HG03066 (cell line): ENCODE measurements around the gene CHRNG.
A peak's percentile ranks its signal among the peaks of the same experiment; 100 is the strongest.
"Not testable (repeated sequence)": the region's sequence is repeated elsewhere in the genome, so short reads cannot be mapped to it uniquely, and the experiment has no call there.

Source experiments
- ATAC-seq: cut with Tn5 transposase; IDR thresholded peaks from one replicate; pipeline ENCODE4 v1.9.1; 2021; ENCODE audit warnings: low read depth; ENCODE audit not compliant: unreplicated experiment

The CHRNG gene

DNA sequence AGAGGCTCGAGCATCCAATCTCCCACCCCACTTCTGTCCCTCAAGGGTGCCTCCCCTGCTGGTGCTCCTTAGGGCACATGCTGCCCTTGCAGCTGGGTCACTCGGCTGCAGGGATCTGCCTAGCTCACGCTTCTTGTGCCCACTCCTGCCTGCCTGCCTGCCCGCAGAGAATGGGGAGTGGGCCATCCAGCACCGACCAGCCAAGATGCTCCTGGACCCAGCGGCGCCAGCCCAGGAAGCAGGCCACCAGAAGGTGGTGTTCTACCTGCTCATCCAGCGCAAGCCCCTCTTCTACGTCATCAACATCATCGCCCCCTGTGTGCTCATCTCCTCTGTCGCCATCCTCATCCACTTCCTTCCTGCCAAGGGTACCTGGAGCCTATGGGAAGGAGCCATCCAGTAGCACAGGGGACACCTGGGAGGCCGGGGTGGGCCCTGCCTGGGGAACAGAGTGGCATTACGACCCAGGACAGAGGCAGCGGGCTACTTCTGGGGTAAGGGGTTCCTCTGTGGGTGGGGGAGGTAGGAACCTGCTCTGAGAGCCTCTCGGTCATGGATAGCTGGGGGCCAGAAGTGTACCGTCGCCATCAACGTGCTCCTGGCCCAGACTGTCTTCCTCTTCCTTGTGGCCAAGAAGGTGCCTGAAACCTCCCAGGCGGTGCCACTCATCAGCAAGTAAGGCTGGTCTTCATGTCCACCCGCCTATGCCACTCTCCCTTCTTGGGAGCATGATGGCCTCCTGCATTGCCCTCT is 3.4 kb downstream of the CHRNG start:
- ATAC-seq, result no peak

DNA sequence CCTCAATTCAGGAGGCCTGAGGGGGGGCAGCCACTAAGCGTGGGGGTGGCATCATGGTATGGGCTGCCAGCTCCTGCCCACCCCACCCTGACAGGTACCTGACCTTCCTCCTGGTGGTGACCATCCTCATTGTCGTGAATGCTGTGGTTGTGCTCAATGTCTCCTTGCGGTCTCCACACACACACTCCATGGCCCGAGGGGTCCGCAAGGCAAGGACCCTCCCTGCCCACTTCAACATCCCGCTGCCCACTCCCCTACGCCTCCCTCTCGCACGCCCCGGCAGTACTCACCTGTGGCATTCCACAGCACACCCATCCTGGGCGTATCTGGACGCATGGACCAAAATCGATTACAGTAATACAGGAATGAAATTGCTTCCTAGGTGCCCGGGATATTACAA is 4.0 kb downstream of the CHRNG start:
- ATAC-seq, result no peak

DNA sequence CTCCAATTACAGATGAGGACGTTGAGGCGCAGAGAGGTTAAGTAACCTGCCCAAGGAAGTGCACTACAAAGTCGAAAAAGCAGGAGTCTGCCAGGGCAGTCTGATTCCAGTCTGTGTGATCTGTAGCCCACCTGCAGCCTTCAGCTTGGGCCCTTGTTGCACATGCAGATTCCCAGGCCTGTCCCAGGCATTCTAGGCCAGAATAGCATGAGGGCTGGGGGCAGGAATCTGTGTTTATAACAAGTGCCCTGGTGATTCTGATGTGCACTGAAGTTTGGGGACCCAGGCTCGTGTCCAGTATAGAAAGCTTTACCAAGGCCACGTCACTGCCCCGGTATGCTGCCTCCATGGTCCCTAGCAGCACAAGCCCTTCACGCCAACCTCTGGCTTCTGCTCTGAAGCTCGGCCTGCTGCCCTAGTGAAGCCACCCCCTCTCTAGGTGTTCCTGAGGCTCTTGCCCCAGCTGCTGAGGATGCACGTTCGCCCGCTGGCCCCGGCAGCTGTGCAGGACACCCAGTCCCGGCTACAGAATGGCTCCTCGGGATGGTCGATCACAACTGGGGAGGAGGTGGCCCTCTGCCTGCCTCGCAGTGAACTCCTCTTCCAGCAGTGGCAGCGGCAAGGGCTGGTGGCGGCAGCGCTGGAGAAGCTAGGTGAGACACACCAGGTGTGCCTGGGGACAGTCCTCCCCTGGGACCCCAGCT is 4.6 kb downstream of the CHRNG start:
- ATAC-seq, result no peak

DNA sequence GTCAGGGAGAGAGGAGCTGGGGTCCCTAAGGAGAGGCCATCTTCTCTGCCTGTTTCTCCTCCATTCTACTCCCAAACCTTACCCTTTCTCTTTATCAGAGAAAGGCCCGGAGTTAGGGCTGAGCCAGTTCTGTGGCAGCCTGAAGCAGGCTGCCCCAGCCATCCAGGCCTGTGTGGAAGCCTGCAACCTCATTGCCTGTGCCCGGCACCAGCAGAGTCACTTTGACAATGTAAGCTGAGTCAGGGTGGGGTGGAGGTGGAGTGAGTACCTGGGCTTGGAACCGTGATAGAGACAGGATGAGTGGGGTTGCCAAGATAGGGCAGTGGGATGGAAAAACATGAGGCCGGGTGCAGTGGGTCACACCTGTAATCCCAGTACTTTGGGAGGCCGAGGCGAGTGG is 5.2 kb downstream of the CHRNG start:
- ATAC-seq, result no peak

DNA sequence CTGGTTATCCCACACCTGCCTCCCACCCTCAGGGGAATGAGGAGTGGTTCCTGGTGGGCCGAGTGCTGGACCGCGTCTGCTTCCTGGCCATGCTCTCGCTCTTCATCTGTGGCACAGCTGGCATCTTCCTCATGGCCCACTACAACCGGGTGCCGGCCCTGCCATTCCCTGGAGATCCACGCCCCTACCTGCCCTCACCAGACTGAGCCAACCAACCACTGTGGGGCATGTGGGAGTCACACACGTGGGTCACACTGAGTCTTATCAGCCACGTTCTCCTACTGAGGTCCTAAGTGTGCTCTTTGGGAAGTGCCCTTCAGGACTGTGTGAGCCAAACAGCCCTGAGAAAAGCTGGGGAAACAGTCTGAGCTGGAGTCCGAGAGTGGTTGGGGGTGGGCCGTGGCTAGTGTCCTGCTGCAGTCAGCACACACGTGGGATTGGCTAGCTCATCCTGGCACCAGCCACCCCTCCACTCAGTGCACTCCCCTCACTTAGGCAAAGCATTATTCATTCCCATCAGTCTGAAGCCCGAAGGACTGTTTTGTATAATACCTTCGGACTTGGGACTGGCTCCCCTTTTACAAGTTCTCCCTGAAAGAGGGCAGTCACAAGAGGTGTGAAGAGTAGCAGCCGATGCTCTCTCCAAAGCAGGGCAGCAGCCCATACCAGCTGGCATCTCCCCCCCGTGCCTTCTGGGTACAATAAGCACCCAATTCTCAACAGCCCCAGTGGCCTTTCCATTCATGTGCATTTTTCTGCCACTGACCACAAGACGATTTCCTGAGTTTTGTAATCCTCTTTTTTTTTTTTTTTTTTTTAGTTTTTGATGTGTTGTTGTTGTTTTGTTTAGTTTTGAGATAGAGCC is 6.3 kb downstream of the CHRNG start:
- ATAC-seq, result no peak

DNA sequence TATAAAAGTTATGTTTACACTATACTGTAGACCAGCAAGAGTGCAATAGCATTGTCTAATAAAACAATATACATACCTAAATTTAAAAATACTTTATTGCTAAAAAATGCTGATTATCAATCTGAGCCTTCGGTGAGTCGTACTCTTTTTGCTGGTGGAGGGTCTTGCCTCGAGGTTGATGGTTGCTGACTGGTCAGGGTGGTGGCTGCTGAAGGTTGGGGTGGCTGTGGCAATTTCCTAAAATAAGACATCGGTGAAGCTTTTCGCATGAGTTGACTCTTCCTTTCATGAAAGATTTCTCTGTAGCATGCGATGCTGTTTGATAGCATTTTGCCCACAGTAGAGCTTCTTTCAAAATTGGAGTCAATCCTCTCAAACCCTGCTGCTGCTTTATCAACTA is 8.5 kb downstream of the CHRNG start:
- no peak for ATAC-seq

DNA sequence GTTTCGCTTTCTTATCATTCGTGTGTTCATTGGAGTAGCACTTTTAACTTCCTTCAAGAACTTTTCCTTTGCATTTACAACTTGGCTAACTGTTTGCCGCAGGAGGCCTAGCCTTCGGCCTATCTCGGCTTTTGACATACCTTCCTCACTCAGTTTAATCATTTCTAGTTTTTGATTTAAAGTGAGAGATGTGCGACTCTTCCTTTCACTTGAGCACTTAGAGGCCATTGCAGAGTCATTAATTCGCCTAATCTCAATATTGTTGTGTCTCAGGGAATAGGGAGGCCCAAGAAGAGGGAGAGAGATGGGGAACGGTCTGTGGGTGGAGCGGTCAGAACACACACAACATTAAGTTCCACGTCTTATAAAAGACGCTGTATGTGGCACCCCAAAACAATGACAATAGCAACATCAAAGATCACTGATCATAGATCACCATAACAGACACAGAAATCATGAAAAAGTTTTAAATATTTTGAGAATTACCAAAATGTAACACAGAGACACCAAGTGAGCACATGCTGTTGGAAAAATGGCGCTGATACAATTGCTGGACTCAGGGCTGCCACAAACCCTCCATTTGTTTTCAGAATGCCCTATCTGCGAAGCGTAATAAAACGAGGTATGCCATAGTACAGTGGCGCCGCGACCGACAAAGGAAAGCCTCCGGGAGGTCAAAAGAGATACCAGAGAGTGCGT is 10.3 kb downstream of the CHRNG start:
- ATAC-seq, result no peak

DNA sequence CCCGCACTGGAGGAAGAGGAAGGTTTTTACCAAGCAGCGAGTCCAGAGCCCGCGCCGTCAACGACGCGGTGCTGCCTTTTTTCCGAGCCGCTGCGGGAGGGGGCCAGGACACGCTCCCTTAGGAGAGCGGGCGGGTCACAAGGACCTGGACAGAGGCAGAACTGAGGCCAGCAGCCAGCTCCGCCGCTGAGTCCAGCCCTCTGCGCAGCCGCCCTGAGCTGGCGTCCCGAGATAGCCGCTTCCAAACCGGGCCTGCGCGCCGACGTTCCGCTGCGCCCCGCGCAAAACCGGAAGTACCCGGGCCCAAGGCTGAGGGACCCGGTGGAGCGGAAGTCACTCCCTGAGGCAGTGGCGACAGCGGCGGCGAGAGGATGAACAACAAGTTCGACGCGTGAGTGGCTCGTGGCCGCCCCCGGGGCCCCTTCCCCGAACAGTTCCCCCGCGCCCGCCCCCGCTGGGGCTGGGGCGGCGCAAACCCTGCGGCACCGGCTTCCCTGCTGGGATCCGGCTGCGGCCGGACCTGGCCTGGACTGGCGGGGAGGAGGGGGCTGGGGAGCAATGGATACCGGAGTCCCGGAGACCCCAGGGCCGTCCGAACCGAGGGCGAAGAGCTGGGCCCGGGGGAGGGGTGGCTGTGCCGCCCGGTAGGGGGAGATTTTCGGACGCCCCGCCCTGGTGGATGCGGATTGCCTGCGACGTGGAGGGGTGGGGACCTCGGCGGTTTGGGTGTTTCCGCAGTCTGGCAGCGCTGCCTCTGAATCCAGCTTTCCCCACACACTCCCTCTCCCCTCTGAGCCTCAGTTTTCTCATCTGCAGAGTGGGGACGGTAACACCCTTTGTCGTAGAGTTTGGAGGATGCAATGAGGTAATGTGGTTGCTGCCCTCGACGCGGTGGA is 11.1 kb downstream of the CHRNG start, which contains the start of the genes EIF4E2 and TIGD1:
TSS of gene EIF4E2 (plus strand) at position 336 of the 896 bp plus-strand sequence. CDS start at position 372, 36 bp downstream.
TSS of gene TIGD1 (minus strand) at position 204 of the 896 bp plus-strand sequence. CDS start 675 bp downstream, outside the sequence.
- peak; percentile 91 for ATAC-seq

DNA sequence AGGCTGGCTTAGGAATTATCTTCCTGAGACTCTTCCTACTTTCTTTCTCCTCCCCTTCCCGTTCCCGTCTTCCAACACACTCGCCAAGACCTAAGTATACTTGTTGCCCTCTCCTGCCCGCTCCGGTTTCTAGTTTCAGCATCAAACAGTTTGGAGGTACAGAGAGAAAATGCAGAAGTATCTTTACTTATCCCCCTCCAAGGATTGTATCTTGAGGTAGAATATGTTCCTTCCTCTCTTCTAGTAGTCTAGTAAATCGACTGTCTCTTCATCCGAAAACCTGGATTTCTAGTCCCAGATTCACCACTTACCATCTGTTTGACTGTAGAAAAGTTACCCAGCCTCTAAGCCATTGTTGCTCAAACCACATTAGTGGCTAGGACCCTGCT is 11.8 kb downstream of the CHRNG start:
- no peak for ATAC-seq

DNA sequence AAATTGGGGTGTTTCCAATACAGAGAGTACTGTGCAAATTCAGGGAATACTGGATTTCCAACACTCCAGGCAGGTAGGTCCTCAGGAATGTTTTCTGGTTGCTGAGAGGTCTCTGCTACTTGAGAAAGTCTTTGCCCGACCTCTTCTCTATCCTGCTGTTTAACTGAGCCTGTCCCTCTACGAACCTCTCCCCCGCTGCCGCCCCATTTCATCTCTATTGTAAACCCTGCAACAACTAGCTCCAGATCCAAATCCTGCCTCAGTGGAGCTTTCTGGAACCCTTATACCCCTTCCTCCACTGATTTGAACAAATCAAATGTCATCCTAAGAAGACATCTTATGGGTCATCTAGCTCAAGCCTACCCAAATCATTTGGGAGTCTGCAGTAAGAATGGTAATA is 12.3 kb downstream of the CHRNG start:
- ATAC-seq, result no peak

DNA sequence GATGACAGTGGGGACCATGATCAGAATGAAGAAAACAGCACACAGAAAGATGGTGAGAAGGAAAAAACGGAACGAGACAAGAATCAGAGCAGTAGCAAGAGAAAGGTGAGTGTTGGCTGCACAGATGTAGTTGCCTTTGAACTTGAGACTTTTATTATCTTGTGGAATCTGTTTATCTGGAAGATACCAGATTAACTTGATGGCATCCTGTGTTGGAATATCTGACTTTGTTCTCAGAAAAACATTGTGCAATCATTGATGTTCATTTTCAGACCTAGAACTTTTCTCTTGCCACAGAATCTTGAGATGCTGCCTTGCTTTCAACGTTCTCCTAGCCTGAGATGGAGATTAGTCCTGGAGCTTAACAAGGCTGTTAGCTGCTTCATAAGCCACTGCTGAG is 16.9 kb downstream of the CHRNG start:
- ATAC-seq, result no peak

DNA sequence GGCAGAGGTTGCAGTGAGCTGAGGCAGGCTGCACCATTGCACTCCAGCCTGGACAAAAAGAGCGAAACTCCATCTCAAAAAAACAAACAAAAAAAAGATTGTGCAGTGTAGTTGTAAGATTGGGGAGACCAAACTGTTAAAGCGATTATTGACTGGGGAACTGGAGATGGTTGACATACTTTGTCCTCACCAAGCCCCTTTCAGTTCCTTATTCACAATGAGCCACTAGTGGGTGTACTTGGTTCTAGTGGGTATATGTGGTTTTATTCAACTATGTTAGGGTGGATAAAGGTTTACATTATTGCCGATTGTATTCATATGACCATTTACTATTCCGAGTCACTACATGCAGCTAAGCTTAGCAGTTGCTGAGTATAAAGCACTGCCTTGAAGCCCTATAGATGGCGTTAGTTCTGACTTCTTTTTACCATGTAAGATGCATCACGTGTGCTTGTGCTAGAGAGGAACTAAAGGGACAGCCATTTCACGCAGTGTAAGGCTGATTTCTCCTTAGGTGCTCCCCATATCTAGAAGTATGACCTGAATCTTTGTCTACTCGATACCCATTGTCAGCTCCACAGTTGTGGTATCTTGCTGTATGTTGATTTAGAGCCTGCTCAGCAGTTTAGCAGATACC is 23.1 kb downstream of the CHRNG start:
- ATAC-seq, result no peak

DNA sequence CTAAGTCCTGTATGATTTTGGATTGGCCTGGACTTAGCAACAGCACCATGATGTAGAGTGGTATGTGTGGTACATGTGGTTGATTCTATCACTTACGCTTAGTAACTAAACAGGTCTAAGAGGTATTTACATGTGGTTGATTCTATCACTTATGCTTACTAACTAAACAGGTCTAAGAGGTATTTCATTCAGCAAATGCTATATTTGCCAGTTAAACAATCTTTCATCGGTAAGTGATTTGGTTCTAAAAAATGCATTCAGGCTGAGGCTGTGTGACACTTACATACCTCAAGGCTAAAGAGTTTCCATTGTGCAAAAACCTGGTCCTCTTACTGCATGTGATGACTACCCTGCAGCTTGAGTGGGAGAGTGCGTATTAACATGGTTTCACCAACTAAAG is 24.1 kb downstream of the CHRNG start:
- no peak for ATAC-seq

DNA sequence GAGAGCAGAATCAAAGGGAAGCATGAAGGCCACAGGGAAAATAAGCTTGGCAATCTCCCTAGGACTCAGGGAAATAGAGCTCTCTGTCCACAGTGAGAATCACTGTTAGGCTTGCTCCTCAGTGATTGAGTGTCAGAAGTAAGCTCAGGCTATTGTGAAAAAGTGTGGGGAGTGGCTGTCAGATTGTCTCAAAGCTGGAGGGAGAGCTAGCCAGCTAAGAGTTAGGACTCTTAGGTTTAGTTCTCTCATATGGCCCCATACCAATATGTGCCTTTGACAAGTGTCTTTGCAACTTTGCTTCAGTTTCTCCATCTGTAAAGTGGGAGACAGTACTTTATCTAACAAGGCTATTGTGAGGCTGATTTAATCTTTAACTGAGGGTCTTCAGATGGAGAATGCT is 28.2 kb downstream of the CHRNG start:
- no peak for ATAC-seq

DNA sequence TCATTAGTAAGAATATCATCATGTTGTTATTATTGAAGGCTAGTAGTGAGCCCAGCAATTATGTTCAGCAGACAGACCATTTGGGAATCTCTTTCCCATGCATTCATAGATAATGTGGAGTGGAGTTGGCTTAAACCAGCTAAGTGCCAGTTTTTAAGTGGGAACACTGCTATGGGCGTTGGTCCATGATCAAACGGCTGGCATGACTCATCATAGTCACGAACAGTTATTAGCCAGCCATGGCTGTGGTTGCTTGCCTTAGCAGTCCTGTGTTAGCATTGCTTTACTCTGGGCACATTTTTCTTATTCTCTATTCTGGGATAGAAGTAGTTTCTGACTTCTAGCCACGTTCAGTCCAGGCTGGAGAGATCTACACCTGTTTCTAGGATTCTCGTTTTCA is 28.7 kb downstream of the CHRNG start:
- no peak for ATAC-seq

DNA sequence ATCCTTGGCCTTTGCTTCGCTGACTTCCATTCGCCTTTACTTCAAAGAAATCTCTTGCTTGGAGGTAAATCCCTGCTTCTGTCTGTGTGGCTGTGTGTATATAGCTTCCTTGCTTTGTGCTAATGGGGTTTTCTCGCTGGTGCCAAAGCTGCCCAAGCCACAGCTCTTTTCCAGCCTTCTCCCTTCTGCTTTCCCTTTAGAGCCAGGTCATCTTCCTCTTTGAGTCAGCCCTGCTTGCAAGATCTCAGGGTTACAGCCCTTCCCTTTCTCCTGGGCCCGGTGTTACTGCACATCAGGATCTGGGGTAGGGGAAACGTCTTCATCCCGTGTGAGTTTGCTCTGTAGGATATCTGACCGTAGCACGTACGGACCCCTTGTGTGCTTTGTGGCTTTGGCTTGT is 30.0 kb downstream of the CHRNG start:
- no peak for ATAC-seq

DNA sequence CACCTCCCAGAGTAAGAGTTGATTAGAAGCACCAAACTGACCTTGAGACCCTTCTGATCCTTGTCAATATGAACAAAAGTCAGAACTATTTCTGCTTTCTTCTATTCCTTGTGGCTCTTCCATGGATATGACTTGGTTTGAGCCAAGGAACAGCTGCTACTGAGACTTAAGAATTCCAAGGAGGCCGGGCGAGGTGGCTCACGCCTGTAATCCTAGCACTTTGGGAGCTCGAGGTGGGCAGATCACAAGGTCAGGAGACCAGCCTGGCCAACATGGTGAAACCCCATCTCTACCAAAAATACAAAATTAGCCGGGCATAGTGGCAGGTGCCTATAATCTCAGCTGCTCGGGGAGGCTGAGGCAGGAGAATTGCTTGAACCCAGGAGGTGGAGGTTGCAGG is 31.0 kb downstream of the CHRNG start:
- ATAC-seq, result not testable (repeated sequence)

DNA sequence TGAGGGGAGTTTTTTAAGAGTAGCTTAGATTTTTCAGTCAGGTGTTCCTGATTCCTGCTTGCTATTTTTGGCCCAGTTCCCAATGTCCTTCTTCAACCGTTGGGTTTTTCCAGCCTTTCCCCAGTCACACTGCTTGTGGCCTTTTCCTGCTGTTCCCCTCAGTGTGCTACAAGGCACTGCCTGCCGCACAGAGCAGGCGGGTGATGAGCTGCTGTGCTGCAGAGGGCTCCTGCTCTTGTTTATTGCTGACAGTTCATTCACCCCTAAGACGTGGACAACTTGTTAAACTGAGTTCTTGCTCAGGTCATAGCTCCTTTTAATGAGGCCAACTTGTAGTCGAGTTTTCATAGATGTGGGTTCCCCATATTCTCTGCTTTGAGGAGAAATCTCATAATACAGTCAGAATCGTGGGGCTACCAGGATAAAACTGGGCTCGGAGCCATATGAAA is 31.6 kb downstream of the CHRNG start:
- no peak for ATAC-seq

DNA sequence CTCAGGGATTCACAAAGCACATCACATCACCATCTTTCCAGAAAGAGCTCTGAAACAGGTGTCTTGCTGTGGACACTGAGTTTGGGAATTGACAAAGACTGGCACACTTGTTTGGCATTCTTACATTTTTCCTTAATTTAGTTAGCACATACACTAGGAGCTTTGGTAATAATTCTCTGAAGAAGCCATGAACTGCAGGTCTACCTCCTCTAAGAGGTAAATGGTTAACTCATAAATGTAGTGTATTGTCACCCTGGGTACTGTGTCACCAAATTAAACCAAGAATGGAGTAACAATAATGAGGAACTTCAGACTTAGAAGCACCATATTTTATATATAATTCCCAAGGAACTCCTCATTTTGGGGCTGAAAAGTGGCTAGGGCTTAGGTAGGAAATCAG is 33.5 kb downstream of the CHRNG start:
- ATAC-seq, result no peak
